Hematopoietic multipotent progenitor cell treated with erythropoietin and hydrocortisone succinate and interleukin-3 and kit ligand, for 17 days (in vitro differentiated cells): ENCODE results near the gene DNAJB2.
A peak's percentile ranks its signal among the peaks of the same experiment; 100 is the strongest.
"Not testable (repeated sequence)": the region's sequence is repeated elsewhere in the genome, so short reads cannot be mapped to it uniquely, and the experiment has no call there.

ENCODE experiments used
- DNase-seq: peaks from one replicate; pipeline ENCODE4 v3.0.0-alpha.2; 2015; ENCODE audit warnings: low spot score

Gene DNAJB2

DNA sequence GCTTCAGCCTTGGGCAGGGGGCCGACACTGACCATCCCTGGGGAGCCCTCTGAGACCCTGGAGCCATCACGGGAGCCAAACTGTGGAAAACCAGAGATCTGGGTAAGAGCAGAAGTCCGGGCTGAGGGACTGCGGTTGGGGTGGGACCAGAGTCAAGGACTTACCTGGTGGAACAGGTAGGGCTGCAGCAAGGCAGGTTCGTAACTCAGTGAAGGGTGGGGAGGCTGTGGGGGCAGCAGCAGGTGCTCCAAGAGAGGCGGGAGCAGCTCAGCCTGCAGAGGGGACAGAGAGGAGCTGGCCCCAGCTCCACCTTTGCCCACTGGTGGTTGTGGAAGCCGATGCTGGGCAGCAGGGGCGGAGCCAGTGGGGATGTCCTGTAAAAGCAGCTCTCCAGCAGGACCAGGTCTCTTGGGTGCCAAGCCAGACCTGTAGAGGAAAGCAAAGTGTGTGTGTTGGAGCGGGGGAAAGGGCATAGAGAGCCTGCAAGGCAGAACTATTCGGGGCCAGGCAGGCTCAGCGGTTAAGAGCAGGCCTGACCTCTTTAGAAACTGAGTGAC is 23.3 kb downstream of the DNAJB2 start:
- DNase-seq: no peak

DNA sequence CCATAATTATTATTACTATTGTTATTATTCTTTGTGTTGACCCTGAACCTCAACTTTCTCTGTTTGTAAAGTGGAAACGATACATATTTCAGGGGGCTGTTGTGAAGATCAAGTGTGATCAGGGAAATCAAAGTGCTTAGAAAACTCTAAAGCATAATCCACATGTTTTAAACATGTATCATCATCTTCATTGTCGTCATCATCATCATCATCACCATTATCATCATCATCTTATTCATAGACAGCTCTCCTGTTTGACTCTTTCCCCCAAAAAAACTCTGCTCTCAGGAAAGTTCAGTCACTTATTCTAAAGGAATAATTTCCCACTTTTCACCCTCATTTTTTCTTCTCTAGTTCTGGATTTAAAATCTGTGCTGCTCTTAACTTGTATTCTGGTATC is 25.1 kb downstream of the DNAJB2 start:
- no peak for DNase-seq

DNA sequence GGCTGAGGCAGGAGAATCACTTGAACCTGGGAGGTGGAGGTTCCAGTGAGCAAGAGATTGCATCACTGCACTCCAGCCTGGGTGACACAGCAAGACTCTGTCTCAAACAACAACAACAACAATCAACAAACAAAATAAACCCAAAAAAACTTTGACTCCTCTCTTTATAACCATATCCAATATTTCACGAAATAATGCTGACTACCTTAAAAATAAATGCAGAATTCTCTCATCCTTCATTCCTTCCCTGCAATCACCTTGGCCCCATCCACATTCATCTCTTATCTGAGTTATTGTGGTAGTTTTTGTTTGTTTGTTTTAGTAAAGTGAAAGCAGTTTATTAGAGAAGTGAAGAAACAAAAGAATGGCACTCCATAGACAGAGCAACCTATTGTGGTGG is 26.9 kb downstream of the DNAJB2 start:
- DNase-seq: no peak

DNA sequence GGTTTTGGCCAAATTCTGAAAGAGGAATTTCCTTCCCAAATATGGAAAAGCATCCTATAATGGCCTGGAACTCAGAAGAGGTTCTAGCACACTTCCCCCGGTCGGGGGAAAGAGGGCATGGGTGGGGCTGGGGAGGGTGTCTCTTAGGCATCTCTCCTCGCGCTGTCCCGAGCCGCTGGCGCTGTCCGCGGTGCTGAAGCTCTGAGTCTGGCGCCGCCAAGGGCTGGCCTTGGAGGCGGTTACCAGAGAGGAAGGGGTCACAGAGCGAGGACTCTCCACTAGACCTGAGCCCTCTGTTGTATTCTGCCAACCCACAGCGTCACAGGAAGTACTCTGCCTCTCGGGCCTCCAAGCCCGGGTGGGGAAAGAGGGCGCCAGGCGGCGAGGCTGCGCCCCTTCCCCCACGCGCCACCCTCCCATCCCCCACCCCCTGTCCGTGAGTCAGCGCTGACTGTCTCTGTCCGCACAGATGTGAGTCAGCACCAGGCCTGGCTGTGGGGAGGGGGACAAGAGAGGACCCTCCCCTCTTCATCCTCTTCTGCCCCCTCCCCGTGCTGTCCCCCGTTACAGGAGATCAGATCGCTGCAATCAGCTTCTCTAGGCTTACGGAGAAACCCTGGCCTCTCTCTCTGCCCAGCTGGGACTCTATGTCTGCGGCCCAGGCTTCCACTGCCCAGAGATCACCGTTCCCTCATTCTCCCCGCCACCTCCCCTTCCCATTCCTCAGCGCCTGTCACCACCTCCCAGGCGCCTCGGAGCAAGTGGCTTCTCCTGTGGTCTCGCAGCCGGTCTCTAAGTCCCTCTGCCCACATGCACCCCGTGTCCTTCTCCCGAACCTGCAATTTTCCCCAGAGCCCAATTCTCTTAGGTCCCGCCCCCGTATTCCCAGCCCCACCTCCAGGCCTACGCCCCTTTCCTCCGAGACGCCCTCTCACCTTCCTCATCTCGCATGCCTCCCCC is 29.3 kb downstream of the DNAJB2 start:
- DNase-seq: peak; percentile 37

DNA sequence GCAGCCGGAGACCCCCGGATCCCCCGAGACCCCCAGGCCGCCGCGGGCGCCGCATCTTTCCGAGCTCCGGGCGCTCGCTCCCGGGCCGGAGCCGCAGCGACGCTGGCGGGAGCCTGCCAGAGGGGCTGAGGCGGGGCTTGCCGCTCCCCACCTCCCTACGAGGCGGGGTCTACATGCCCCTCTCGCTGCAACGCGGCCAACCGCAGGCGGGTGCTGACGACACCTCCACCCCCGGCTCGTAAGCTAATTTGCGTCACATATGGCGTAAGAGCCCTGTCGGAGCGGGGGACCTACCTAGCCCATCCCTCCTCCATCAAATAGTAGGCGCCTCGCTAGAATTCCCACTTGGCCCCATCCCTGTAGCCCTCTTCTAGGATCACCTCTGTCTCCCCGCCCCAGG is 30.1 kb downstream of the DNAJB2 start, which contains the start of gene PTPRN:
TSS of gene PTPRN (minus strand) at position 124 of the 400 bp plus-strand sequence. CDS start at position 55, 69 bp downstream.
- DNase-seq: no peak

DNA sequence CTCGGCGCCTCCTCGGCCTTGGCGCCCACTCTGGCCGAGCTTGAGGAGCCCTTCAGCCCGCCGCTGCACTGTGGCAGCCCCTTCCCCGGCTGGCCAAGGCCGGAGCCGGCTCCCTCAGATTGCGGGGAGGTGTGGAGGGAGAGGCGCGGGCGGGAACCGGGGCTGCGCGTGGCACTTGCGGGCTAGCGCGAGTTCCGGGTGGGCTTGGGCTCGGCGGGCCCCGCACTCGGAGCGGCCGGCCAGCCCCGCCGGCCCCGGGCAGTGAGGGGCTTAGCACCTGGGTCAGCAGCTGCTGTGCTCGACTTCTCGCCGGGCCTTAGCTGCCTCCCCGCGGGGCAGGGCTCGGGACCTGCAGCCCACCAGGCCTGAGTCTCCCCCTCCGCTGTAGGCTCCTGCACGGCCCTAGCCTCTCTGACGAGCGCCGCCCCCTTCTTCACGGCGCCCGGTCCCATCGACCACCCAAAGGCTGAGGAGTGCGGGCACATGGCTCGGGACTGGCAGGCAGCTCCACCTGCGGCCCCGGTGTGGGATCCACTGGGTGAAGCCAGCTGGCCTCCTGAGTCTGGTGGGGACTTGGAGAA is 33.6 kb downstream of the DNAJB2 start:
- not testable (repeated sequence) for DNase-seq

DNA sequence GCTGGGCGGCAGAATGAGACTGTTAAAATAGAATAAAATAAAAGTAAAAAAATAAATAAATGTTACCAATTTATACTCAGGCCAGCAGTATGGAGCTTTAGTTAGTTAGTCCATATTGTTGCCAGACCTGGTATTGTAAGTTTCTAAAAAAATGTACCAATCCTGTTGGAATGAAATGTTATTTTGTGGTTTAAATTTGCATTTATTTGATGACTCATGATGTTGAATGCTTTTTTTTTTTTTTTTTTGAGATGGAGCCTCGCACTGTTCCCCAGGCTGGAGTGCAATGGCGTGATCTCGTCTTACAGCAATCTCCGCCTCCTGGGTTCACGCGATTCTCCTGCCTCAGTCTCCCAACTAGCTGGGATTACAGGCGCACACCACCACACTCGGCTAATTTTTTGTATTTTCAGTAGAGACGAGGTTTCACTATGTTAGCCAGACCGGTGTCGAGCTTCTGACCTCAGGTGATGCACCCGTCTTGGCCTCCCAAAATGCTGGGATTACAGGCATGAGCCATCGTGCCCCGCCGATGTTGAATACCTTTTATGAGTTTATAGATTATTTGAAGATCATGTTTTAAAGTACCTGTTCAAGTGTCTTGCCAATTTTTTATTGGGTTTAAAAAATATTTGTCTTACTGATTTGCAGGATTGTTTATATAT is 35.8 kb downstream of the DNAJB2 start:
- no peak for DNase-seq

DNA sequence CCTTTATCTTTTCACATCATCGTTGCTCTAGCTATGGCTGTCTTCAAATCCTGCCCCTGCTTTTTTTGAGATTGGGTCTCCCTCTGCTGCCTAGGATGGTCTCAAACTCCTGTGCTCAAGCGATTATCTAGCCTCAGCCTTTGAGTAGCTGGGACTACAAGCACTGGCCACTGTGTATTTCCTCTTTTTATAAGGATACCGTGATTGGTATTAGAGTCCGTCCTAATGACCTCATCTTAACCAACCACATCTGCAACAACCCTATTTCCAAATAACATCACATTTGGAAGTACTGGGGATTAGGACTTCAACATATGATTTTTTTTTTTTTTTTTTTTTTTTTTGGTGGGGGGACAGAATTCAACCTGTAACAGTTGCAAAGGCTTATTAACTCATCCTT is 44.3 kb downstream of the DNAJB2 start:
- DNase-seq: no peak

DNA sequence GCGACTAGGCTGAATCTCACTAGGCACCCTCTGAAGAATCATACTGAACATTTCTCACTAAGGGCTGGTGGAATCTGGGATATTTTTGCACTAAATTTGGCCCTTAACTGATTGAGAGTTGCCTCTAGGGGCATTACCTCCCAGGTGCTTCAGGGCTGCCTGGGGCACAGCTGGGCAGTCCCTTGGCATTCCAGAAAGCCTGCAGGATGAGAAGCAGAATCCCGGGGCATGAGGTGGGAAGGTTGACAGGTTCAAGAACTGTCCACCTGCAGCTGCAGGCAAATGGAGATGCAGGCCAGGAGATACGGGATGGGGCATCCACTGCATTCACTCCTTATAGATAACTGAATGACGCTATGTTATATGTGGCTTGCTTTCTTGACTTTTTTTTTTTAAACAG is 46.0 kb downstream of the DNAJB2 start:
- DNase-seq: no peak

DNA sequence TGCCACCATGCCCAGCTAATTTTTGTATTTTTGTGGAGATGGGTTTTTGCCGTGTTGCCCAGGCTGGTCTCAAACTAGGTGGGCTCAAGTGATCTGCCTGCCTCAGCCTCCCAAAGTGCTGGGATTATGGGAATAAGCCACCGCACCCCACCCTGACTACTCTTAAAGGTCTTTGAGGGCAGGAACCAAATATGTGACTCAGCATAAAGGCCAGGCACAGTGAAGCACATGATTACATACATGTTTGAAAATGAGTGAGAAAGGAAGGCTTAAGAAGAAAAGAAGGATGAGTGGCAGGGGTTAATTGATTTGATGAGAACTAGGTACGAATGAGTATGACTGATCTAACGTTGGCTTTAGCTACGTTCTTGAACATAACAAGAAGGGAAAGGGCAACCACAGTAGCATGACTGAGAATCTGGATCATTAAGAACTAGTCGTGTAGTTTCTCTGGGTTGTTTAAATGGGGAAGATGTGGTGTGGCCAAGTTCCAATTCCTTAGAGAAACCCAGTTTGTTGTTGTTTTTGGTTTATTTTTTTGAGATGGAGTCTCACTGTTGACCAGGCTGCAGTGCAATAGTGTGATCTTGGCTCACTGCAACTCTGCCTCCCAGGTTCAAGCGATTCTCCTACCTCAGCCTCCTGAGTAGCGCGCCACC is 46.6 kb downstream of the DNAJB2 start:
- no peak for DNase-seq

DNA sequence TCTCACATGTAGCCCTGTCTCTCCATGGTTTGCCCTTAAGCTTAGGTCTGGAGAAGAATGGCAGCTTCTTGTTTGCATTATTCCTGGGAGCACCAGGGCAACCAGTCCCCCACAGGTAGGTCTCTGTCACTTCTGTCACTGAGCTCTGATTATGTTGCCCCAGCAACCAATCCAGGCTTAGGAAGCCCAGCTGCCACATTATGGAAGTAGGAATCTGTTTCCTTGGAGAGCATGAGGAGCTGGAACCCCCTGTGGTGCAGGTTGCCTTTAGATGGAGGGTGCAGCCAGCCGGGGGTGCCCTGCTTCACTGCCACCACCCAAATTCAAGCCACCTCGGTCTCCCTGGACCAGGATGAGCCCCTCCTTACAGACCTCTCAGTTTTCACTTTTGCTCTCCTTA is 48.6 kb downstream of the DNAJB2 start:
- no peak for DNase-seq

DNA sequence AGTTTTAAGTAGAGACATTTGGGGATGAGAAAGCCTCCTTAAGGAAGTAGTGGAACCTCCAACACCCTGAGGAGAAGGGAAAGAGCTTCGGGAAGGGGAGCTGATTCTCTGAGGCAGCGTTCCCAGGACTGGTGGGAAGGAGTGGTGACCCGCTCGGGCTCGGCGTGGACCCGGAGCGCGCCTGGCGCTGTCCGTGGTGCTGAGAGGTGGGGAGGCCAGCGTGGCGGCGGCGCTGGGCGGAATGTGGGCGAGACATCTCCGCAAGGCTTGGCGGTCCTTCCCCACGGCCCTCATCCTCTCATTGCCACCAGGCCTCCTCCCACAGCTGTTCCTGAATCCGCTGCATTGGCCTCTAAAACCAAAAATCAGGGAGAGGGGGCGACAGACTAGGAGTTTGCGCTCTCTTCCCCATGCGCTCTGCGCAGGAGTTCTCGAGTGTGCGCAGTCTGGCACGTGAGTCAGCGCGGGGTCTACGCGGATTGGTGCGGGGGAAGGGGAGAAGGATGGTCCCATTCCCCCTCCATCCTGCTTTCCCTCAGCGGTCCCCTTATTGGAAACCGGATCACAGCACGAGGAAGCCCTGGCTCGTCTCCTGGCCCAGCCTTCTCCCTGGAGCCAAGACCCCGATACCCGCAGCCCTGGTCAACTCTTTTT is 52.5 kb downstream of the DNAJB2 start:
- no peak for DNase-seq

DNA sequence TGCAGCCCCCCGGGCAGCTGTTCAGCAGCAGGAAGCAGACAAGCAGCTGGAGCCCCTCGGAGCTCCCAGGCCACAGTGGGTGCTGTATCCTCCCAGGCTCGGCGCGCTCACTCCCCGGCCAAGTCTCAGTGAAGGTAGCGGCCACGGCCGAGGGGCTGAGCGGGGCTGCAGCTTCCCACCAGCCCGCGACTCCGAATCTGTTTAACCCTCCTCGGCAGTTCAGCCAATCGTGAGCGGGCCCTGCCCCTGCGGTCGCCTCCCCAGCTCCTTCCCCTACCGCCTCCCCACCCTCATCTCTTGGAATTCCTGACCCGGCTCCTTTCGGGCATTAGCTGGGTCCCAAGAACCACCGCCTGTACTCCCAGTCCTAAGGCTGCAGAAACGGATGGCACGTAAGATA is 53.4 kb downstream of the DNAJB2 start, which contains the start of gene RESP18:
TSS of gene RESP18 (minus strand) at position 203 of the 400 bp plus-strand sequence.
- DNase-seq: no peak

DNA sequence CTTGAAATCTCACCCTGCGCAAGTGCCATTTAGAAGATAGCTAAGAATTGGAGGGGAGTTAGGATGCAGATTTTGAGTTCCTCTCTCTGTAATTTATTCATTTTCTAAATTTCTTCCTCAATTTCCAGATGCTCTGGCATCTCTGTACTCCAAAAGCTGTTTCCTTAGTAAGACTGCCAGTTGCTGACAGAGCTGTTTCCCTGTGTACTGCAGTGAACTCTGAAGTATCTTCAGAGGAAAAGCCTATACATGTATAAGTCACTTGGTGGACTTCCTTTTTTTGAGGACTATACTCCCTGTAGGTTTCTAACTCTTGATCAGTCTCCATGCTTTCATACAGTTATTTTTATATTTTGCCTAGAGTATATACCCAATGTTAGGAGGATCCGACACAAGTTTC is 54.9 kb downstream of the DNAJB2 start:
- no peak for DNase-seq

DNA sequence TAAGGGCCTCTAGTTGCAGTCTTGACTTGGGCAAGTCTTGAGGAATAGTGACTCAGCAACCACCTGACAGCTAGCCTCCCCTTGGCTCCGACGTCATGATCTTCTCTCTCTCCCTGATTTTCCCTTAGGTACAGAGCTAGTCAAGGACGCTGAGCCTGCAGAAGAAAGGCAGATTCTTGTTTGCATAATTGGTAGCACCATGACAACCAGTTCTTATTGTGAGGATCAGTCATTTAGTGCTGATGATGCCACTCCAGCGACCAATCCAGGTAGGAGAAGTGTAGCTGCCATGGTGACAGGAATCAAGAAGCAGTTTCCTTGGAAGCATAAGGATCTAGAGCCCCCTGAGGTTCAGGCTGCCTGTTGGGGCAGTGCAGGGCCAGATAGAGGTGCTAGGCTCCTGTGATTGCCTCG is 56.2 kb downstream of the DNAJB2 start:
- no peak for DNase-seq
